GM19193 (cell line): ENCODE data around the gene C3orf18.

ENCODE experiments used
- POLR2A ChIP-seq: IDR thresholded peaks from 4 replicates; pipeline ENCODE4 v1.6.1; 2011; ENCODE audit not compliant: insufficient read depth, insufficient read length; ENCODE audit errors: extremely low read depth

The C3orf18 gene

GRCh38 chr3:50592568-50592967 lies 25.0 kb upstream of the C3orf18 start:
- TF ChIP-seq POLR2A: no peak

- no peak for TF ChIP-seq POLR2A
Observed at GRCh38 chr3:50591196-50591741, 23.7 kb upstream of the C3orf18 start.

GRCh38 chr3:50588759-50589433 lies 21.3 kb upstream of the C3orf18 start:
- TF ChIP-seq POLR2A: no peak

- no peak for TF ChIP-seq POLR2A
Observed at GRCh38 chr3:50587806-50588758, 20.5 kb upstream of the C3orf18 start.

GRCh38 chr3:50587373-50587772 lies 19.8 kb upstream of the C3orf18 start:
- no peak for TF ChIP-seq POLR2A

- TF ChIP-seq POLR2A: no peak
Observed at GRCh38 chr3:50586763-50587070, 19.2 kb upstream of the C3orf18 start.

- TF ChIP-seq POLR2A: no peak
Observed at GRCh38 chr3:50585919-50586762, 18.6 kb upstream of the C3orf18 start.

- TF ChIP-seq POLR2A: no peak
Observed at GRCh38 chr3:50584391-50584790, 16.8 kb upstream of the C3orf18 start.

- TF ChIP-seq POLR2A: no peak
Observed at GRCh38 chr3:50583897-50584296, 16.4 kb upstream of the C3orf18 start.

GRCh38 chr3:50582083-50582482 lies 14.5 kb upstream of the C3orf18 start:
- no peak for TF ChIP-seq POLR2A

GRCh38 chr3:50581459-50581842 lies 13.9 kb upstream of the C3orf18 start:
- no peak for TF ChIP-seq POLR2A

GRCh38 chr3:50580683-50581458 lies 13.3 kb upstream of the C3orf18 start:
- no peak for TF ChIP-seq POLR2A

GRCh38 chr3:50577348-50577747 lies 9.8 kb upstream of the C3orf18 start:
- TF ChIP-seq POLR2A: no peak

GRCh38 chr3:50575372-50575771 lies 7.8 kb upstream of the C3orf18 start:
- no peak for TF ChIP-seq POLR2A

- no peak for TF ChIP-seq POLR2A
Observed at GRCh38 chr3:50574444-50574831, 6.9 kb upstream of the C3orf18 start.
